ENCODE data around the gene AFF3. TPM values are rescaled to one million over a fixed set of nuclear protein-coding genes. Genes with fewer than 3 reads are reported as not detected.

The AFF3 gene
- total and polyA plus RNA-seq, 2 of the 13 experiments (the other 11 are each of a cell fraction or from before 2014, with no cell fraction given): not detected

- POLR2A ChIA-PET: no interaction called here
- no peak overlapping the region for H3K27ac ChIP-seq (ENCODE audit: extremely low read length, insufficient read depth, low read length)
- no peak overlapping the region for H3K9ac ChIP-seq (ENCODE audit: insufficient read depth, low read depth, low read length)
- no peaks in the 10 kb centered on the region for H3K36me3 ChIP-seq (replicated peaks in 1 of 2; ENCODE audit: control insufficient read depth in 1 of 2, insufficient read depth in 2 of 2, low read length in 2 of 2)
- H3K4me3 ChIP-seq (replicated peaks in 1 of 3; ENCODE audit: insufficient read depth in 1 of 3, low read depth in 2 of 3, low read length in 3 of 3): no peak overlapping the region
- no peaks in the 10 kb centered on the region for H4K20me1 ChIP-seq (ENCODE audit: insufficient read depth, low read length)
- CTCF ChIA-PET (ENCODE audit: low intra/inter-chr PET ratio, low total read pairs): no interaction called here
- no peak overlapping the region for H3K4me2 ChIP-seq (ENCODE audit: low read depth, low read length)
- intact Hi-C loops (cut with micrococcal nuclease; ENCODE audit: unreplicated experiment): no loop called here
- H2AFZ ChIP-seq (ENCODE audit: low read length): no peak overlapping the region
- no TSS peak for BruUV-seq (replicated peaks)
- no peaks in the 10 kb centered on the region for H3K4me1 ChIP-seq (ENCODE audit: insufficient read depth, low read length)
- no peaks in the 10 kb centered on the region for H3K79me2 ChIP-seq (ENCODE audit: insufficient read depth, low read length)
- no peaks in the 10 kb centered on the region for H3K9me3 ChIP-seq (ENCODE audit: low read length)
- TF ChIP-seq NKX3-1 (CRISPR knock-in tag; IDR thresholded peaks at IDR 0.05) (no peak), DZIP1 (CRISPR knock-in tag; IDR thresholded peaks at IDR 0.05) (no peak), ZBTB42 (CRISPR knock-in tag; IDR thresholded peaks at IDR 0.05) (no peak), HHEX (CRISPR knock-in tag; IDR thresholded peaks at IDR 0.05) (no peak), JUNB (CRISPR knock-in tag; IDR thresholded peaks at IDR 0.05; ENCODE audit: borderline replicate concordance) (no peak), ZNF740 (CRISPR knock-in tag; IDR thresholded peaks at IDR 0.05) (no peak)
- WGBS (ENCODE audit: low lambda C conversion rate): 1% methylated on average over 4 of the region's 4 CpGs
- FAIRE-seq (no peak), ATAC-seq (no peak), DNase-seq (ENCODE audit: low spot score) (no peak)
- peaks cover 0 to 9% of the 10 kb centered on the region in 2 experiments; a peak in 3 of 5 replicates for H3K27me3 ChIP-seq (ENCODE audit: control insufficient read depth in 1 of 2, insufficient read depth in 2 of 2, low read length in 2 of 2)
- in situ Hi-C loops (cut with HindIII; ENCODE audit: extremely low pct_ligation_motif_present, low pct_unique_long_range_greater_than_20kb): no loop called here
Measured at GRCh38 chr2:99670768-99671734, 471.3 kb downstream of the AFF3 start.

Data from HepG2 (cell line).